ENCODE measurements around the gene HDAC10.

Gene HDAC10

GRCh38 chr22:50269573-50269969 lies 18.5 kb upstream of the HDAC10 start:
- Mint-ChIP-seq H3K27me3 (ENCODE audit: low read depth, poor library complexity) (peaks cover 44% of the 10 kb centered on the region), H3K27ac (no peak overlapping the region), H3K9me3 (no peaks in the 10 kb centered on the region), H3K36me3 (ENCODE audit: low read depth) (peaks cover 8% of the 10 kb centered on the region), H3K4me1 (peaks cover 24% of the 10 kb centered on the region), H3K4me3 (peak overlapping the region; percentile 60)
- no peak for DNase-seq
- TF ChIP-seq CTCF (IDR thresholded peaks at IDR 0.05), result no peak

GRCh38 chr22:50268655-50269113 lies 17.6 kb upstream of the HDAC10 start:
- no peak overlapping the region for H3K4me3 Mint-ChIP-seq
- H3K4me1 Mint-ChIP-seq, result peaks cover 18% of the 10 kb centered on the region
- H3K36me3 Mint-ChIP-seq (ENCODE audit: low read depth), result peaks cover 2% of the 10 kb centered on the region
- DNase-seq, result no peak
- no peaks in the 10 kb centered on the region for H3K9me3 Mint-ChIP-seq
- H3K27me3 Mint-ChIP-seq (ENCODE audit: low read depth, poor library complexity), result peaks cover 49% of the 10 kb centered on the region
- TF ChIP-seq CTCF (IDR thresholded peaks at IDR 0.05), result no peak
- H3K27ac Mint-ChIP-seq, result no peak overlapping the region

- DNase-seq, result no peak
- Mint-ChIP-seq H3K36me3 (ENCODE audit: low read depth) (no peaks in the 10 kb centered on the region), H3K4me1 (peaks cover 15% of the 10 kb centered on the region), H3K27me3 (ENCODE audit: low read depth, poor library complexity) (peaks cover 46% of the 10 kb centered on the region), H3K4me3 (no peak overlapping the region), H3K9me3 (no peaks in the 10 kb centered on the region), H3K27ac (no peak overlapping the region)
- no peak for TF ChIP-seq CTCF (IDR thresholded peaks at IDR 0.05)
These were observed 16.7 kb upstream of the HDAC10 start for GRCh38 chr22:50267591-50268390.

GRCh38 chr22:50266994-50267393 lies 15.9 kb upstream of the HDAC10 start:
- Mint-ChIP-seq H3K4me3 (no peak overlapping the region), H3K27me3 (ENCODE audit: low read depth, poor library complexity) (peaks cover 45% of the 10 kb centered on the region), H3K36me3 (ENCODE audit: low read depth) (no peaks in the 10 kb centered on the region), H3K4me1 (peaks cover 18% of the 10 kb centered on the region), H3K9me3 (no peaks in the 10 kb centered on the region), H3K27ac (no peak overlapping the region)
- DNase-seq, result no peak
- no peak for TF ChIP-seq CTCF (IDR thresholded peaks at IDR 0.05)

GRCh38 chr22:50264946-50265669 lies 14.0 kb upstream of the HDAC10 start:
- H3K27ac Mint-ChIP-seq, result no peak overlapping the region
- H3K27me3 Mint-ChIP-seq (ENCODE audit: low read depth, poor library complexity), result peaks cover 35% of the 10 kb centered on the region
- DNase-seq, result no peak
- peak overlapping the region; percentile 8 for H3K4me3 Mint-ChIP-seq
- no peaks in the 10 kb centered on the region for H3K9me3 Mint-ChIP-seq
- H3K4me1 Mint-ChIP-seq, result peaks cover 19% of the 10 kb centered on the region
- no peaks in the 10 kb centered on the region for H3K36me3 Mint-ChIP-seq (ENCODE audit: low read depth)
- no peak for TF ChIP-seq CTCF (IDR thresholded peaks at IDR 0.05)
